NCI-H128 (cell line): ENCODE measurements around the gene DPAGT1.
A peak's percentile ranks its signal among the peaks of the same experiment; 100 is the strongest.
"Not testable (repeated sequence)": the region's sequence is repeated elsewhere in the genome, so short reads cannot be mapped to it uniquely, and the experiment has no call there.

Experiments
- DNase-seq: peaks from one replicate; lab custom pipeline; 2025; ENCODE audit not compliant: unreplicated experiment; lab: John Stamatoyannopoulos, UW

The DPAGT1 gene

GRCh38 chr11:119116235-119116594, 14.6 kb upstream of the DPAGT1 start:
- DNase-seq = no peak

GRCh38 chr11:119115484-119116234, 14.0 kb upstream of the DPAGT1 start:
- no peak for DNase-seq

- DNase-seq = no peak
Measured at GRCh38 chr11:119114351-119114750, 12.7 kb upstream of the DPAGT1 start.

GRCh38 chr11:119113716-119114115, 12.1 kb upstream of the DPAGT1 start:
- no peak for DNase-seq

GRCh38 chr11:119112314-119113020, 10.8 kb upstream of the DPAGT1 start:
- no peak for DNase-seq

GRCh38 chr11:119111361-119111925, 9.8 kb upstream of the DPAGT1 start:
- DNase-seq = no peak

GRCh38 chr11:119110439-119110838, 8.8 kb upstream of the DPAGT1 start:
- DNase-seq = no peak

GRCh38 chr11:119109843-119110242, 8.2 kb upstream of the DPAGT1 start:
- no peak for DNase-seq

GRCh38 chr11:119108857-119109221, 7.2 kb upstream of the DPAGT1 start:
- DNase-seq = no peak

GRCh38 chr11:119108146-119108856, 6.6 kb upstream of the DPAGT1 start:
- DNase-seq = no peak

- DNase-seq = no peak
Measured at GRCh38 chr11:119107538-119108145, 6.0 kb upstream of the DPAGT1 start.

- peak; percentile 36 for DNase-seq
Measured at GRCh38 chr11:119106564-119107537, 5.2 kb upstream of the DPAGT1 start, which contains the start of gene C2CD2L. C2CD2L (plus strand) TSS chr11:119107344; CDS start chr11:119107742, 398 bp downstream.

- DNase-seq = no peak
Measured at GRCh38 chr11:119103793-119104192, 2.1 kb upstream of the DPAGT1 start.

GRCh38 chr11:119103161-119103664, 1.6 kb upstream of the DPAGT1 start:
- not testable (repeated sequence) for DNase-seq

- DNase-seq = no peak
Measured at GRCh38 chr11:119100994-119101758, 477 bp downstream of the DPAGT1 start.

- DNase-seq = no peak
Measured at GRCh38 chr11:119100246-119100970, 1.2 kb downstream of the DPAGT1 start.

GRCh38 chr11:119099711-119100110, 1.9 kb downstream of the DPAGT1 start:
- DNase-seq = no peak
